Measurements from ENCODE around the gene SEL1L3.

- TF ChIP-seq CTCF (IDR thresholded peaks at IDR 0.05): no peak
- TF ChIP-seq POLR2A (IDR thresholded peaks at IDR 0.05): no peak
- TF ChIP-seq POLR2AphosphoS5 (IDR thresholded peaks at IDR 0.05; ENCODE audit: insufficient read depth in 1 of 2, low read depth in 1 of 2): no peak
These were observed 19.4 kb upstream of the SEL1L3 start for GRCh38 chr4:25882226-25882625.
